ENCODE results near the gene ADAMTS15. TPM values are rescaled to one million over a fixed set of nuclear protein-coding genes. Genes with fewer than 3 reads are reported as not detected.

Gene ADAMTS15
- total and polyA plus RNA-seq, 2 of the 4 experiments (the other 2 are of a cell fraction), result 3.0 to 5.0 TPM

- H3K9me3 ChIP-seq (ENCODE audit: control insufficient read depth, insufficient read depth, low read length), result no peaks in the 10 kb centered on the region
Measured at GRCh38 chr11:130420478-130421198, 27.8 kb upstream of the ADAMTS15 start.

More at GRCh38 chr11:130420478-130421198, 27.8 kb upstream of the ADAMTS15 start:
- H4K91ac ChIP-seq (ENCODE audit: insufficient read depth, low read depth, low read length), result peak overlapping the region; percentile 94
- H2BK120ac ChIP-seq (ENCODE audit: low read depth, low read length), result peak overlapping the region; percentile 94
- H3K4me3 ChIP-seq (ENCODE audit: insufficient read depth, low read depth, low read length), result no peak overlapping the region
- peak; percentile 82 for DNase-seq
- TF ChIP-seq RFX5 (IDR thresholded peaks at IDR 0.05; ENCODE audit: low read depth, low read length) (no peak), CTCF (conservative IDR thresholded peaks at IDR 0.05; ENCODE audit: low read depth, low read length) (no peak), MAFK (IDR thresholded peaks at IDR 0.05; ENCODE audit: low read depth, low read length) (no peak), FOS (IDR thresholded peaks at IDR 0.05; ENCODE audit: low read depth, low read length) (0 out of 2 replicates have a peak, but pooled peaks have one; percentile 26), RCOR1 (IDR thresholded peaks at IDR 0.05; ENCODE audit: insufficient replicate concordance, low read length) (no peak), BHLHE40 (IDR thresholded peaks at IDR 0.05; ENCODE audit: low read depth, low read length) (no peak), SMC3 (IDR thresholded peaks at IDR 0.05; ENCODE audit: low read depth, low read length) (no peak), CHD1 (IDR thresholded peaks at IDR 0.05; ENCODE audit: low read depth, low read length) (no peak), CEBPB (IDR thresholded peaks at IDR 0.05; ENCODE audit: low read depth, low read length) (peak; percentile 76)
- TF ChIP-seq, protein P1, sequence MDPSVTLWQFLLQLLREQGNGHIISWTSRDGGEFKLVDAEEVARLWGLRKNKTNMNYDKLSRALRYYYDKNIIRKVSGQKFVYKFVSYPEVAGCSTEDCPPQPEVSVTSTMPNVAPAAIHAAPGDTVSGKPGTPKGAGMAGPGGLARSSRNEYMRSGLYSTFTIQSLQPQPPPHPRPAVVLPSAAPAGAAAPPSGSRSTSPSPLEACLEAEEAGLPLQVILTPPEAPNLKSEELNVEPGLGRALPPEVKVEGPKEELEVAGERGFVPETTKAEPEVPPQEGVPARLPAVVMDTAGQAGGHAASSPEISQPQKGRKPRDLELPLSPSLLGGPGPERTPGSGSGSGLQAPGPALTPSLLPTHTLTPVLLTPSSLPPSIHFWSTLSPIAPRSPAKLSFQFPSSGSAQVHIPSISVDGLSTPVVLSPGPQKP (IDR thresholded peaks at IDR 0.05; ENCODE audit: borderline replicate concordance, low read depth, low read length), result no peak
- H4K20me1 ChIP-seq (ENCODE audit: insufficient read depth, low read length), result no peaks in the 10 kb centered on the region
- H3K9me1 ChIP-seq (ENCODE audit: insufficient read depth, low read length), result peaks cover 13% of the 10 kb centered on the region
- peak overlapping the region; percentile 83 for H4K5ac ChIP-seq (ENCODE audit: low read depth, low read length)
- ChIA-PET CTCF (interaction anchor here (0.7 to 1.0 kb wide), 2 partner anchors 10 to 30 kb away, joined by 3 to 4 read pairs; no protein-coding TSS in a partner anchor), POLR2A (ENCODE audit: unreplicated experiment) (interaction anchor here (0.6 to 0.8 kb wide), 3 partner anchors 21 to 237 kb away, joined by 3 read pairs; no protein-coding TSS in a partner anchor)
- intact Hi-C loops (cut with micrococcal nuclease) (loop anchor here (1.0 kb wide), 1 partner anchor 30 kb away; no protein-coding TSS in a partner anchor), dilution Hi-C loops (cut with HindIII; ENCODE audit: low sequenced_read_pairs, unreplicated experiment) (no loop called here), in situ Hi-C loops (cut with MboI; ENCODE audit: low sequenced_read_pairs) (loop anchor here (25.0 kb wide), 2 partner anchors 1467 to 1642 kb away; no protein-coding TSS in a partner anchor)
- peak overlapping the region; percentile 83 for H3K18ac ChIP-seq (ENCODE audit: low read depth, low read length)
- H3K79me1 ChIP-seq (ENCODE audit: low read depth in 1 of 2, low read length in 2 of 2), result no peaks in the 10 kb centered on the region
- no TSS peak for BruUV-seq (replicated peaks)
- peak overlapping the region; percentile 8; the same call in 1 of the 2 replicates for H3K4me2 ChIP-seq (ENCODE audit: low read depth, low read length)
- H2BK20ac ChIP-seq (ENCODE audit: low read depth, low read length), result peak overlapping the region; percentile 96
- peak overlapping the region; percentile 63; the same call in 2 of the 3 replicates for H2BK15ac ChIP-seq (ENCODE audit: low read depth, low read length)
- peak overlapping the region; percentile 67 for H2BK5ac ChIP-seq (ENCODE audit: low read depth, low read length, poor library complexity, severe bottlenecking)
- peaks cover 20% of the 10 kb centered on the region for H3K27me3 ChIP-seq (ENCODE audit: control insufficient read depth, insufficient read depth, low read length)
- H3K36me3 ChIP-seq (ENCODE audit: control insufficient read depth, insufficient read depth, low read length), result peaks cover 5% of the 10 kb centered on the region; the same call in 1 of the 2 replicates
- peak overlapping the region; percentile 41; the same call in 1 of the 2 replicates for H3K9ac ChIP-seq (ENCODE audit: low read depth, low read length)
- H3K4me1 ChIP-seq (ENCODE audit: control insufficient read depth, insufficient read depth, low read length), result peaks cover 30% of the 10 kb centered on the region
- 33% methylated on average over 3 of the region's 14 CpGs; no CpG with 5 or more reads in 1 of the 2 experiments for WGBS, 2 experiments (ENCODE audit: extremely low coverage in 2 of 2, insufficient read length in 1 of 2)
- peak overlapping the region; percentile 88 for H3K23ac ChIP-seq (ENCODE audit: low read depth, low read length)
- peak overlapping the region; percentile 71 for H2AFZ ChIP-seq (replicated peaks; ENCODE audit: low read length, poor library complexity)
- peak overlapping the region; percentile 22 for H2AK9ac ChIP-seq (replicated peaks; ENCODE audit: low read depth, low read length, poor library complexity)
- H3K14ac ChIP-seq (replicated peaks; ENCODE audit: low read depth, low read length), result peak overlapping the region; percentile 88
- peak overlapping the region; percentile 5; the same call in 1 of the 2 replicates for H3K56ac ChIP-seq (ENCODE audit: extremely low read depth, insufficient read depth, low read length)
- peak overlapping the region; percentile 94 for H2AK5ac ChIP-seq (ENCODE audit: low read depth, low read length)
- H4K8ac ChIP-seq (ENCODE audit: low read depth in 2 of 2, low read length in 2 of 2), result peak overlapping the region; percentile 60 to 67
- peak overlapping the region; percentile 90 for H3K4ac ChIP-seq (ENCODE audit: low read depth, low read length)
- peak overlapping the region; percentile 93 for H3K27ac ChIP-seq (ENCODE audit: insufficient read depth, low read length)
- ATAC-seq (ENCODE audit: low read depth), result peak; percentile 65

Data from IMR-90 (cell line).